Pancreas (tissue), 10 donors: ENCODE measurements around the gene OST4. TPM values are rescaled to one million over a fixed set of nuclear protein-coding genes. Genes with fewer than 3 reads are reported as not detected.

Experiments used
- ATAC-seq, 4 donors: fragments of 200-7000 bp; cut with Tn5 transposase; one replicate each; pipeline versions ENCODE4 v1.8.0 to v1.9.1; 2020; ENCODE audit warnings: mild to moderate bottlenecking in 4 of 4, moderate library complexity in 4 of 4
- DNase-seq, 6 donors: peaks; one replicate each; pipeline ENCODE4 v3.0.0-alpha.2; 2020
- FAIRE-seq: peaks from 2 replicates; lab custom pipeline; 2012; peaks lifted over from hg19 to GRCh38; lab: Jason Lieb, UNC
- H3K27ac ChIP-seq, 4 donors: fragments of 200-600 bp; sonication (generic); 1 replicate in 3 of 4; 2 replicates in 1 of 4; pipeline versions ENCODE4 v1.5.0 to v1.8.0; 2020
- H3K27me3 ChIP-seq, 4 donors: fragments of 200-600 bp; one replicate each; pipeline ENCODE4 v1.8.0; 2021
- H3K36me3 ChIP-seq, 3 donors: fragments of 200-600 bp; sonication (generic) in 1 of 3; one replicate each; pipeline versions ENCODE4 v1.5.0 to v1.8.0; 2020 to 2021
- H3K4me1 ChIP-seq, 3 donors: fragments of 200-600 bp; one replicate each; pipeline ENCODE4 v1.8.0; 2021
- H3K4me3 ChIP-seq, 4 donors: fragments of 200-600 bp; sonication (generic) in 2 of 4; one replicate each; pipeline versions ENCODE4 v1.5.0 to v1.8.0; 2020 to 2021
- H3K9me3 ChIP-seq, 4 donors: fragments of 200-600 bp; one replicate each; pipeline ENCODE4 v1.8.0; 2021
- WGBS, 2 donors: extraction: QIAGEN DNeasy Blood & Tissue Kit; methylation state at CpG; one replicate each; pipeline ENCODE4 v1.1.7; 2013; 5-methylcytosine and 5-hydroxymethylcytosine counted together
- intact Hi-C, 3 donors: fragments of 100-400 bp; cut with DNase I; formaldehyde crosslinking; loops; one replicate each; pipeline versions ENCODE4 v1.11.1 to v1.14.2; 2022
- polyA plus RNA-seq, 2 donors: library from polyadenylated mRNA; stranded (reverse); fragments of 200-250 nt; gene quantifications; one replicate each; pipeline ENCODE4 v1.2.3, GENCODE V29; 2013
- total RNA-seq, 6 donors: library from RNA; stranded (reverse); fragmentation: NEBNext Ultra II Directional in 4 of 6; extraction: Animal tissue kit (Norgen Biotek cat#: 25700) in 4 of 6; gene quantifications; one replicate each; pipeline versions ENCODE4 v1.2.1 to v1.2.4, GENCODE V29; 2021 to 2023
- TF ChIP-seq, protein P1 (sequence below), 4 donors: fragments of 200-600 bp; sonication (generic) in 3 of 4; IDR thresholded peaks; one replicate each; pipeline versions ENCODE4 v1.5.0 to v1.8.0; 2021; ENCODE audit warnings: antibody characterized with exemption in 4 of 4
- donor health status: healthy with polysubstance abuse.
- donor health status: DM: no; HTN: no; CAD: no; lungs with moderate emphysema.
- donor health status: DM: no; HTN: no; CAD: no.
- donor health status: control.
- donor health status: control.
- donor health status: Bipolar disorder and iron deficiency.
- donor health status: DM: yes; HTN: yes; CAD: no.
- donor health status: DM: no; HTN: no; CAD: no.
- donor health status: DM: no; HTN: no; CAD: no.
- donor health status: DM: yes; HTN: yes; CAD: no.

Gene OST4
- total and polyA plus RNA-seq, 8 donors: 76.6 to 188 (median 120) TPM

DNA sequence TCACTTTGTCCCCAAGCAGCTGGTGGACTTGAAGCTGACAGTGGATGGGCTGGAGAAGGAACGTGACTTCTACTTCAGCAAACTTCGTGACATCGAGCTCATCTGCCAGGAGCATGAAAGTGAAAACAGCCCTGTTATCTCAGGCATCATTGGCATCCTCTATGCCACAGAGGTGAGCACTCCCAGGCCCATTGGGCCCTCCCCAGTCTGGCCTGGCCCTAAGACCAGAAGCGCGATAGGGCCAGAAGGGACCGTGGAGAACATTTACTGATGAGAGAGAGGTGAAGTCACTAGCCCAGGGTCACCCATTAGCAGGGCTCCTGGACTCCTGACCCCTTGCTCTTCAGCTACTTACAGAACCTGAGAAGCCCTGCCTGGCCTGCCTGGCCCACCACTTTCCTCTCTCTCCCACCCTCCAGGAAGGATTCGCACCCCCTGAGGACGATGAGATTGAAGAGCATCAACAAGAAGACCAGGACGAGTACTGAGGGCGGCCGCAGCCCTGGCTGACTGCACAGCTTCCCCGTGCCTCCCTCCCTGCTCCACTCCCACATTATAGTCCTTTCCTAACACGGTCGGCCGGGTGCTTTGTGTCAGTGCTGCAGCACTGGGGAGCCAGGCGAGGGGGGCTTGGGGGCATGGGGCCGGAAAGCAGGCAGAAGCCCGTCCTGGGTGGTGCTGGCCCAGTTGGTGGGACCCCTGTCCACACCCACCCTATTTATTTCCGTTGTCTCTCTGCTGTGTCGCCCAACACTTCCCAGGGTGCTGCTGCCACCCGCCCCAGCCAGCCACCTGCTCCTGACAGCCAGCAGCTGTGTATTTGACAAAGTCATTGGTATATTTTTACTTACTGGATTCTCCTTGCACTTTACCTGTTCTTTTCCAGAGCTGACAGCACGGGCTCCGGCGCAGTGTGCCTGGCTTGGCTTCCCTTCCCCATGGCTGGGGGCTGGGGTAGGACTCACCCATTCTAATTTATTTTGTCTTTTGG, 45.3 kb downstream of the OST4 start:
- Histone ChIP-seq H3K27me3 (no peaks in the 10 kb centered on the region), H3K36me3 (peaks cover 0 to 5% (median 0%) of the 10 kb centered on the region in 3 donors), H3K4me1 (no peaks in the 10 kb centered on the region), H3K9me3 (no peaks in the 10 kb centered on the region), H3K4me3 (no peak overlapping the region), H3K27ac (no peak overlapping the region)
- WGBS, 2 donors: 90 to 91% methylated on average over 24 of the region's 24 CpGs
- TF ChIP-seq, protein P1, sequence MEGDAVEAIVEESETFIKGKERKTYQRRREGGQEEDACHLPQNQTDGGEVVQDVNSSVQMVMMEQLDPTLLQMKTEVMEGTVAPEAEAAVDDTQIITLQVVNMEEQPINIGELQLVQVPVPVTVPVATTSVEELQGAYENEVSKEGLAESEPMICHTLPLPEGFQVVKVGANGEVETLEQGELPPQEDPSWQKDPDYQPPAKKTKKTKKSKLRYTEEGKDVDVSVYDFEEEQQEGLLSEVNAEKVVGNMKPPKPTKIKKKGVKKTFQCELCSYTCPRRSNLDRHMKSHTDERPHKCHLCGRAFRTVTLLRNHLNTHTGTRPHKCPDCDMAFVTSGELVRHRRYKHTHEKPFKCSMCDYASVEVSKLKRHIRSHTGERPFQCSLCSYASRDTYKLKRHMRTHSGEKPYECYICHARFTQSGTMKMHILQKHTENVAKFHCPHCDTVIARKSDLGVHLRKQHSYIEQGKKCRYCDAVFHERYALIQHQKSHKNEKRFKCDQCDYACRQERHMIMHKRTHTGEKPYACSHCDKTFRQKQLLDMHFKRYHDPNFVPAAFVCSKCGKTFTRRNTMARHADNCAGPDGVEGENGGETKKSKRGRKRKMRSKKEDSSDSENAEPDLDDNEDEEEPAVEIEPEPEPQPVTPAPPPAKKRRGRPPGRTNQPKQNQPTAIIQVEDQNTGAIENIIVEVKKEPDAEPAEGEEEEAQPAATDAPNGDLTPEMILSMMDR (IDR thresholded peaks at IDR 0.05): no peak
- intact Hi-C loops: loop anchor here in 1 of 3 donors (5.0 kb wide), 1 partner anchor 64 kb away; no protein-coding TSS in a partner anchor
- no peak for DNase-seq
- FAIRE-seq: no peak
- ATAC-seq: no peak

DNA sequence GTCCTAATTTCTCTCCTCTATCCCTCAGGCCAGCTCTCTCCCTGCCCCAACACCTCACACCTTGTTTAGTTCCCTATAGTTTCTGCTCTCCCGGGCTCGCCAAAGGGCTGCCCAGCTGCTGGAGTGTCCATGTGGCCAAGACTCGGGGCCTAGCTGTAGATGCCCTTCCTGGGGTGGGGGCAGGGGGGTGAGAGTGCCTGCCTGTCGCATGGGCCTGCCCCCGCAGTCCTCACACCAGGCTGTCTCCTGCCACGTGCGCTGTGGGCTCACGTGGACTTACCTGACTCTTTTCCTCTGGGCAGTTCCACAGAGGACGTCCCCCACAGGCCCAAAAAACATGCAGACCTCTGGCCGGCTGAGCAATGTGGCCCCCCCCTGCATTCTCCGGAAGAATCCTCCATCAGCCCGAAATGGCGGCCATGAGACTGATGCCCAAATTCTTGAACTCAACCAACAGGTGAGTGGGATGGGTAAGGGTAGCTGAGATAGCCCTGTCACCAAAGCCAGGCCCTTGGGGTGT, 46.1 kb downstream of the OST4 start:
- H3K36me3 ChIP-seq: peaks cover 0 to 5% (median 0%) of the 10 kb centered on the region in 3 donors
- WGBS, 2 donors: 88 to 91% methylated on average over 13 of the region's 13 CpGs

DNA sequence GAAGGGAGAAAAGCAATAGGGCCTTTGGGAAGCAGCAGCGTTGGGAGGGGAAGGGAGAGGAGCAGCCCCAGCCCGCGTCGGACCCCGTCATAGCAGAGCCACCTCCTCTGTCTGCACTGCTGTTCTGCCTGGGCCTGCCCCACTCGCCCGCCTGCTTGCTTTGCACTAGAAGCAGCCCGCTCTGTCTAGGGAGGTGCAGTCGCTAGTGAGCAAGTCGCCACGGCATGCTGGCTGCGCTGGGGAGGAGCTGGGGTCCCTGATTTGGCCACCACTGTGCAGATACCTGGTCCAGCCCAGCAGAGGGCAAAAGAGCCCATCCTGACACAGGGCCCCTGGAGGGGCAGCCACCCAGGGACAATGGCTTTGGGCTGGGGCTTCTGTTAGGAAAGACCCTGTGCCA, 46.6 kb downstream of the OST4 start:
- intact Hi-C loops: loop anchor here in 1 of 3 donors (5.0 kb wide), 1 partner anchor 63 kb away; no protein-coding TSS in a partner anchor
- Histone ChIP-seq H3K36me3 (peaks cover 0 to 5% (median 0%) of the 10 kb centered on the region in 3 donors), H3K4me1 (no peaks in the 10 kb centered on the region), H3K9me3 (no peaks in the 10 kb centered on the region), H3K4me3 (no peak overlapping the region), H3K27me3 (no peaks in the 10 kb centered on the region), H3K27ac (no peak overlapping the region)
- ATAC-seq (no peak), FAIRE-seq (no peak), DNase-seq (peak in 1 of 6 donors; percentile 48)
- 94 to 96% methylated on average over 12 of the region's 12 CpGs for WGBS, 2 donors
- TF ChIP-seq, protein P1 (IDR thresholded peaks at IDR 0.05): no peak

More for the DNA sequence above, 46.1 kb downstream of the OST4 start:
- Histone ChIP-seq H3K4me3 (no peak overlapping the region), H3K4me1 (no peaks in the 10 kb centered on the region), H3K27me3 (no peaks in the 10 kb centered on the region), H3K27ac (no peak overlapping the region), H3K9me3 (no peaks in the 10 kb centered on the region)
- intact Hi-C loops: loop anchor here in 1 of 3 donors (5.0 kb wide), 1 partner anchor 63 kb away; no protein-coding TSS in a partner anchor
- peak in 1 of 6 donors; percentile 42 for DNase-seq
- TF ChIP-seq, protein P1 (IDR thresholded peaks at IDR 0.05): no peak
- ATAC-seq: no peak
- FAIRE-seq: no peak

DNA sequence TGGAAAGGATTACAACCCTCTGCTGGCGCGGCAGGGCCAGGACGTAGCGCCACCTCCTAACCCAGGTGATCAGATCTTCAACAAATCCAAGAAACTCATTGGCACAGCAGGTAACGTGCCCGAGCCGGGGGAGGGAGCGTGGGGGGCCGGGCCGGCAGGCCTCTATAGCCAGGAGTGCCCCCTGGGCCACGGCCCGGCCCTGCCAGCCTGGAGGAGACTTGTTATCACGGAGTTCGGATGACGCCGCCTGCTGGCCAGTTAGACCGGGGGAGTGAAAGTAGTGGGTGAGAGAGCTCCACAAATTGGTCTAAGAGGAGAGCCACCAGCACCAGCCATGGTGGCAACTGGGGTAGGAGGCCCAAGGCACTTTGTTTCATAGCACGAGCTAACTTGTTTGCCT, 47.3 kb downstream of the OST4 start:
- Histone ChIP-seq H3K27ac (no peak overlapping the region), H3K4me1 (no peaks in the 10 kb centered on the region), H3K27me3 (no peaks in the 10 kb centered on the region), H3K36me3 (peaks cover 0 to 5% (median 0%) of the 10 kb centered on the region in 3 donors), H3K9me3 (no peaks in the 10 kb centered on the region), H3K4me3 (no peak overlapping the region)
- TF ChIP-seq, protein P1 (IDR thresholded peaks at IDR 0.05): no peak
- peak in 1 of 6 donors; percentile 59 for DNase-seq
- ATAC-seq: no peak
- no peak for FAIRE-seq
- 82 to 86% methylated on average over 18 of the region's 18 CpGs for WGBS, 2 donors
- intact Hi-C loops: no loop called here
